Measurements from ENCODE around the gene NELFE.
A peak's percentile ranks its signal among the peaks of the same experiment; 100 is the strongest.

DNA sequence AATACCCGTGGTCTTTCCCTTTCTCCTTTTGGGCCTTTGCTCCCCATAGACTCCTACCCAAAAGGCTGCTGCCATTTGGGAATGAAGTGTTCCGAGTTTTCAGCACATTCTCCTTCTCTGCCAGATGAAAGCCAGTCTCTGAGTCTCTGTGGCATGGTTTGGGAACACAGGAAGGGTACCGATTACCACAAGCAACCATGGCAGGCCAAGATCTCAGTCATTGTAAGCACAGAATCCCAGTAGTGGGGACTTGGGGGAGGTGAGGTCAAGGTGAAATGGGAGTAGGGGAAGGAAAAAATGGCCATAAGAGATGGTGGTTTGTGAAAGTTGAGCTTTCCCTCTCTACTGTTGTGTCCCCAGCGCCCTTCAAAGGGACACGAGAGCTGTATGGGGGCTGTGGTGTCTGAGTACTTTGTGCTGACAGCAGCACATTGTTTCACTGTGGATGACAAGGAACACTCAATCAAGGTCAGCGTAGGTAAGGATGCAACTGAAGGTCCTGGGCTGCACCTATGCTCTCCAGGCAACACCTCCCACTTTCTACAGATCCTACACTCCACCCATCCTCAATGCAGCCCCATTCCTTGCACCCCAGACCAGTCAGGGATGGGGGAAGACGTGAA, 8.7 kb downstream of the NELFE start:
- TF ChIP-seq POLR2A (IDR thresholded peaks at IDR 0.05; ENCODE audit: low read length) (peak; percentile 15), GATA1 (IDR thresholded peaks at IDR 0.05; ENCODE audit: low read depth, low read length) (no peak)
